WTC11 (cell line): ENCODE data around the gene TMEM18.

Experiments
- HMGA2 ChIP-seq: fragments of 250-450 bp; sonication (Bioruptor Pico); IDR thresholded peaks from 2 replicates; pipeline ENCODE4 v1.4.0; 2021; ENCODE audit warnings: mild to moderate bottlenecking, moderate library complexity
- SP1 ChIP-seq: sonication (generic); formaldehyde crosslinking; conservative IDR thresholded peaks from 2 replicates; pipeline ENCODE4 v1.8.1; 2022; ENCODE audit warnings: missing genetic modification reagents
- ZNF263 ChIP-seq: sonication (generic); formaldehyde crosslinking; IDR thresholded peaks from 2 replicates; pipeline ENCODE4 v1.8.1; 2022; ENCODE audit warnings: low read depth, mild to moderate bottlenecking, moderate library complexity, missing genetic modification reagents

GRCh38 chr2:694174-694573 is 17.0 kb upstream of the TMEM18 start:
- TF ChIP-seq SP1 (CRISPR knock-in tag): no peak
- no peak for TF ChIP-seq ZNF263 (CRISPR knock-in tag)
- no peak for TF ChIP-seq HMGA2
